Neural progenitor cell (in vitro differentiated cells): Measurements from ENCODE around the gene PCDHGA8. TPM values are rescaled to one million over a fixed set of nuclear protein-coding genes. Genes with fewer than 3 reads are reported as not detected.
"Not testable (repeated sequence)": the region's sequence is repeated elsewhere in the genome, so short reads cannot be mapped to it uniquely, and the experiment has no call there.

ENCODE experiments used
- DNase-seq: peaks from one replicate; pipeline ENCODE4 v3.0.0-alpha.2; 2016; ENCODE audit warnings: low spot score
- H2AFZ ChIP-seq: fragments of 200-600 bp; sonication (generic); replicated peaks from 2 replicates; pipeline ENCODE4 v1.6.1; 2016; ENCODE audit warnings: antibody characterized with exemption
- H3F3A ChIP-seq: fragments of 200-600 bp; sonication (generic); 2 replicates; pipeline ENCODE4 v1.6.1; 2016; ENCODE audit warnings: antibody characterized with exemption, low read depth
- H3K27ac ChIP-seq: fragments of 200-600 bp; sonication (generic); 2 replicates; pipeline ENCODE4 v1.5.1; 2016; ENCODE audit warnings: mild to moderate bottlenecking
- H3K27me3 ChIP-seq: fragments of 200-600 bp; sonication (generic); 2 replicates; pipeline ENCODE4 v1.6.1; 2016; ENCODE audit warnings: mild to moderate bottlenecking, moderate library complexity
- H3K36me3 ChIP-seq: fragments of 200-600 bp; sonication (generic); 2 replicates; pipeline ENCODE4 v1.5.1; 2016
- H3K4me1 ChIP-seq: fragments of 200-600 bp; sonication (generic); 2 replicates; pipeline ENCODE4 v1.6.1; 2016; ENCODE audit warnings: mixed run types
- H3K4me2 ChIP-seq: fragments of 200-600 bp; sonication (generic); 2 replicates; pipeline ENCODE4 v1.6.1; 2016
- H3K4me3 ChIP-seq: fragments of 200-600 bp; sonication (generic); 2 replicates; pipeline ENCODE4 v1.5.1; 2016
- H3K79me2 ChIP-seq: fragments of 200-600 bp; sonication (generic); 2 replicates; pipeline ENCODE4 v1.6.1; 2016; ENCODE audit warnings: low read depth
- H3K9ac ChIP-seq: fragments of 200-600 bp; sonication (generic); 2 replicates; pipeline ENCODE4 v1.6.1; 2016
- H3K9me3 ChIP-seq: fragments of 200-600 bp; sonication (generic); 2 replicates; pipeline ENCODE4 v1.5.1; 2016; ENCODE audit warnings: low read depth
- H4K20me1 ChIP-seq: fragments of 200-600 bp; sonication (generic); 2 replicates; pipeline ENCODE4 v1.6.1; 2016; ENCODE audit warnings: low read depth
- H3K27ac Mint-ChIP-seq: 3 replicates; pipeline ENCODE4 v1.8.0; 2021; ENCODE audit warnings: mixed read lengths
- H3K27me3 Mint-ChIP-seq: 2 replicates; pipeline ENCODE4 v1.8.0; 2022; ENCODE audit warnings: low read depth, mild to moderate bottlenecking, inconsistent platforms, moderate library complexity, mixed read lengths; ENCODE audit not compliant: insufficient read depth
- H3K36me3 Mint-ChIP-seq: 3 replicates; pipeline ENCODE4 v1.8.0; 2021; ENCODE audit warnings: mixed read lengths
- H3K4me1 Mint-ChIP-seq: 3 replicates; pipeline ENCODE4 v1.8.0; 2021; ENCODE audit warnings: mixed read lengths
- H3K4me3 Mint-ChIP-seq: 3 replicates; pipeline ENCODE4 v1.8.0; 2021; ENCODE audit warnings: mild to moderate bottlenecking, moderate library complexity, mixed read lengths
- H3K9me3 Mint-ChIP-seq: 3 replicates; pipeline ENCODE4 v1.8.0; 2020; ENCODE audit warnings: mixed read lengths
- EZH2 ChIP-seq: fragments of 200-600 bp; sonication (generic); IDR thresholded peaks from 2 replicates; pipeline ENCODE4 v1.6.1; 2017; ENCODE audit warnings: antibody characterized with exemption, mild to moderate bottlenecking, moderate library complexity
- EZH2phosphoT487 ChIP-seq: fragments of 200-600 bp; sonication (generic); IDR thresholded peaks from 2 replicates; pipeline ENCODE4 v1.6.1; 2017; ENCODE audit warnings: antibody characterized with exemption
- total RNA-seq: library from RNA; depleted of rRNA; stranded (reverse); fragments of >200 nt; gene quantifications from 2 replicates; pipeline ENCODE4 v1.2.3, GENCODE V29; 2015; ENCODE audit warnings: low replicate concordance
- TF ChIP-seq, protein P1 (sequence below): fragments of 200-600 bp; sonication (generic); IDR thresholded peaks from 2 replicates; pipeline ENCODE4 v1.5.1; 2017; ENCODE audit warnings: antibody characterized with exemption, mild to moderate bottlenecking

PCDHGA8 gene
- total RNA-seq, 1 donor from 2014 or later = 3.3 TPM

GRCh38 chr5:141373673-141374317, 18.6 kb upstream of the PCDHGA8 start, which contains the start of gene PCDHGA6:
Gene PCDHGA6 (plus strand): TSS chr5:141373891. CDS start chr5:141374084, 193 bp downstream.
- no peaks in the 10 kb centered on the region for H3K4me1 Mint-ChIP-seq
- H3K4me1 ChIP-seq = no peaks in the 10 kb centered on the region
- H2AFZ ChIP-seq = no peak within 1 kb of the TSS
- no peaks in the 10 kb centered on the region for H3K27me3 ChIP-seq
- no peak within 1 kb of the TSS for H3K4me2 ChIP-seq
- H3K79me2 ChIP-seq = no peaks in the 10 kb centered on the region
- H3K27ac ChIP-seq = no peak within 1 kb of the TSS
- H3K36me3 ChIP-seq = no peaks in the 10 kb centered on the region
- no peak within 1 kb of the TSS for H3K9ac ChIP-seq
- H4K20me1 ChIP-seq = no peaks in the 10 kb centered on the region
- no peak within 1 kb of the TSS for H3K27ac Mint-ChIP-seq
- peaks cover 53% of the 10 kb centered on the region for H3K9me3 Mint-ChIP-seq
- H3F3A ChIP-seq = no peaks in the 10 kb centered on the region
- TF ChIP-seq EZH2 = no peak
- peaks cover 4% of the 10 kb centered on the region for H3K36me3 Mint-ChIP-seq
- peaks cover 9% of the 10 kb centered on the region for H3K27me3 Mint-ChIP-seq
- DNase-seq = no peak
- H3K4me3 Mint-ChIP-seq = no peak within 1 kb of the TSS
- H3K4me3 ChIP-seq = no peak within 1 kb of the TSS
- peaks cover 3% of the 10 kb centered on the region for H3K9me3 ChIP-seq

GRCh38 chr5:141374627-141375026, 17.8 kb upstream of the PCDHGA8 start:
- Mint-ChIP-seq H3K4me1 (no peaks in the 10 kb centered on the region), H3K4me3 (no peak overlapping the region), H3K9me3 (peaks cover 50% of the 10 kb centered on the region), H3K27me3 (peaks cover 9% of the 10 kb centered on the region), H3K27ac (no peak overlapping the region), H3K36me3 (peaks cover 4% of the 10 kb centered on the region)
- Histone ChIP-seq H3K79me2 (no peaks in the 10 kb centered on the region), H3K36me3 (no peaks in the 10 kb centered on the region), H3K27ac (no peak overlapping the region), H2AFZ (no peak overlapping the region), H3K4me1 (no peaks in the 10 kb centered on the region), H3K27me3 (no peaks in the 10 kb centered on the region), H3K9ac (no peak overlapping the region), H3F3A (no peaks in the 10 kb centered on the region), H3K4me2 (no peak overlapping the region), H4K20me1 (no peaks in the 10 kb centered on the region), H3K9me3 (peaks cover 3% of the 10 kb centered on the region), H3K4me3 (no peak overlapping the region)
- TF ChIP-seq, protein P1, sequence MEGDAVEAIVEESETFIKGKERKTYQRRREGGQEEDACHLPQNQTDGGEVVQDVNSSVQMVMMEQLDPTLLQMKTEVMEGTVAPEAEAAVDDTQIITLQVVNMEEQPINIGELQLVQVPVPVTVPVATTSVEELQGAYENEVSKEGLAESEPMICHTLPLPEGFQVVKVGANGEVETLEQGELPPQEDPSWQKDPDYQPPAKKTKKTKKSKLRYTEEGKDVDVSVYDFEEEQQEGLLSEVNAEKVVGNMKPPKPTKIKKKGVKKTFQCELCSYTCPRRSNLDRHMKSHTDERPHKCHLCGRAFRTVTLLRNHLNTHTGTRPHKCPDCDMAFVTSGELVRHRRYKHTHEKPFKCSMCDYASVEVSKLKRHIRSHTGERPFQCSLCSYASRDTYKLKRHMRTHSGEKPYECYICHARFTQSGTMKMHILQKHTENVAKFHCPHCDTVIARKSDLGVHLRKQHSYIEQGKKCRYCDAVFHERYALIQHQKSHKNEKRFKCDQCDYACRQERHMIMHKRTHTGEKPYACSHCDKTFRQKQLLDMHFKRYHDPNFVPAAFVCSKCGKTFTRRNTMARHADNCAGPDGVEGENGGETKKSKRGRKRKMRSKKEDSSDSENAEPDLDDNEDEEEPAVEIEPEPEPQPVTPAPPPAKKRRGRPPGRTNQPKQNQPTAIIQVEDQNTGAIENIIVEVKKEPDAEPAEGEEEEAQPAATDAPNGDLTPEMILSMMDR = no peak
- no peak for TF ChIP-seq EZH2
- DNase-seq = no peak

DNA sequence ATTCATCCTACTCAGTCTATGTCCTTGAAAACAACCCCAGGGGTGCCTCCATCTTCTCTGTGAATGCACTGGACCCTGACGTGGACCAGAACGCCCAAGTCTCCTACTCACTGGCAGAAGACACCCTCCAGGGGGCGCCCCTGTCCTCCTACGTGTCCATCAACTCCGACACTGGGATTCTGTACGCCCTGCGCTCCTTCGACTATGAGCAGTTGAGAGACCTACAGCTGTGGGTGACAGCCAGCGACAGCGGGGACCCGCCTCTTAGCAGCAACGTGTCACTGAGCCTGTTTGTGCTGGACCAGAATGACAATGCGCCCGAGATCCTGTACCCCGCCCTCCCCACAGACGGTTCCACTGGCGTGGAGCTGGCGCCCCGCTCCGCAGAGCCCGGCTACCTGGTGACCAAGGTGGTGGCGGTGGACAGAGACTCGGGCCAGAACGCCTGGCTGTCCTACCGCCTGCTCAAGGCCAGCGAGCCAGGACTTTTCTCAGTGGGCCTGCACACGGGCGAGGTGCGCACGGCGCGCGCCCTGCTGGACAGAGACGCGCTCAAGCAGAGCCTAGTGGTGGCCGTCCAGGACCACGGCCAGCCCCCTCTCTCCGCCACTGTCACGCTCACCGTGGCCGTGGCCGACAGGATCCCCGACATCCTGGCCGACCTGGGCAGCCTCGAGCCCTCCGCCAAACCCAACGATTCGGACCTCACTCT, 16.8 kb upstream of the PCDHGA8 start:
- H3K9ac ChIP-seq, H4K20me1 ChIP-seq, H3K4me3 Mint-ChIP-seq, H3K4me1 Mint-ChIP-seq, H3K79me2 ChIP-seq, H3K4me2 ChIP-seq, H3K27me3 Mint-ChIP-seq, H3F3A ChIP-seq, H3K9me3 ChIP-seq, H3K27ac Mint-ChIP-seq, H3K36me3 ChIP-seq, DNase-seq, H3K4me1 ChIP-seq, H3K27ac ChIP-seq, H3K27me3 ChIP-seq, H3K36me3 Mint-ChIP-seq, H3K4me3 ChIP-seq, H2AFZ ChIP-seq: not testable (repeated sequence)
- H3K9me3 Mint-ChIP-seq = peaks cover 48% of the 10 kb centered on the region

DNA sequence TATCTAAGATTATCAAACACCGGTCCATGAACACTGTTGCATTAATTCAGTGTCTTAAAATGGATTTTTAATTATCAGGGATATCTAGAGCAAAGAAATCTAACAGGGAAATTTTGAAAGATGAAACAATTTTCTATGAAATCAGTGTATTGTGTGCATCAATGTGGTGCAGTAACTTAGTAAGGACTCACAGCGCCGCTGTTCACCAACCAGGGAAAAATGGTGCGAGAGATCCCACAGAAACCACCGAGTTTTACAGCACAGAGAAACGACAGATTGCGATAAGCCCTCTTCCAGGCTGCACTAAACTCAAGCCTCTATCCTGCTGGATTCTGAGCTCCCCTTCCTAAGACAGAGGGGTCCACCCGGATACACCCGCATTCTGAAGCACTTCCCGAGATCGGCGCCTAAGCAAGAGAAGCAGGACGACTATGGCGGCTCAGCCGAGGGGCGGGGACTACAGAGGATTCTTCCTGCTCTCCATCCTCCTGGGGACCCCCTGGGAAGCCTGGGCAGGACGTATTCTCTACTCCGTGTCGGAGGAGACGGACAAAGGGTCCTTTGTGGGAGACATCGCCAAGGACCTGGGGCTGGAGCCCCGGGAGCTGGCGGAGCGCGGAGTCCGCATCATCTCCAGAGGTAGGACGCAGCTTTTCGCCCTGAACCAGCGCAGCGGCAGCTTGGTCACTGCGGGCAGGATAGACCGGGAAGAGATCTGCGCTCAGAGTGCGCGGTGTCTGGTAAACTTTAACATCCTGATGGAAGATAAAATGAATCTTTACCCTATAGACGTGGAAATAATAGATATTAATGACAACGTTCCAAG, 9.8 kb upstream of the PCDHGA8 start, which contains the start of gene PCDHGA7:
Gene PCDHGA7, plus strand, starts transcription at position 274 of the 826 bp plus-strand sequence. Its CDS starts 158 bp downstream, at position 432.
- Histone ChIP-seq H3K4me1 (no peaks in the 10 kb centered on the region), H3F3A (no peaks in the 10 kb centered on the region), H3K9ac (no peak within 1 kb of the TSS), H4K20me1 (no peaks in the 10 kb centered on the region), H3K9me3 (peaks cover 3% of the 10 kb centered on the region), H3K36me3 (no peaks in the 10 kb centered on the region), H3K4me3 (no peak within 1 kb of the TSS), H2AFZ (no peak within 1 kb of the TSS), H3K79me2 (no peaks in the 10 kb centered on the region), H3K4me2 (no peak within 1 kb of the TSS), H3K27ac (no peak within 1 kb of the TSS), H3K27me3 (no peaks in the 10 kb centered on the region)
- Mint-ChIP-seq H3K27me3 (peaks cover 5% of the 10 kb centered on the region), H3K36me3 (no peaks in the 10 kb centered on the region), H3K27ac (no peak within 1 kb of the TSS), H3K4me3 (no peak within 1 kb of the TSS), H3K4me1 (no peaks in the 10 kb centered on the region), H3K9me3 (peaks cover 53% of the 10 kb centered on the region)
- DNase-seq = no peak
- TF ChIP-seq EZH2 (no peak), EZH2phosphoT487 (no peak)
- TF ChIP-seq, protein P1 = no peak
